GM20000 (cell line): ENCODE results near the gene BNIPL.

Source experiments
- DNase-seq: peaks from one replicate; pipeline ENCODE4 v3.0.0; 2012; ENCODE audit warnings: low spot score
- TF ChIP-seq, protein P1 (sequence below): IDR thresholded peaks from 2 replicates; pipeline ENCODE4 v1.5.1; 2012; ENCODE audit warnings: mild to moderate bottlenecking, control low read depth; ENCODE audit errors: extremely low read depth, missing control alignments

Gene BNIPL

DNA sequence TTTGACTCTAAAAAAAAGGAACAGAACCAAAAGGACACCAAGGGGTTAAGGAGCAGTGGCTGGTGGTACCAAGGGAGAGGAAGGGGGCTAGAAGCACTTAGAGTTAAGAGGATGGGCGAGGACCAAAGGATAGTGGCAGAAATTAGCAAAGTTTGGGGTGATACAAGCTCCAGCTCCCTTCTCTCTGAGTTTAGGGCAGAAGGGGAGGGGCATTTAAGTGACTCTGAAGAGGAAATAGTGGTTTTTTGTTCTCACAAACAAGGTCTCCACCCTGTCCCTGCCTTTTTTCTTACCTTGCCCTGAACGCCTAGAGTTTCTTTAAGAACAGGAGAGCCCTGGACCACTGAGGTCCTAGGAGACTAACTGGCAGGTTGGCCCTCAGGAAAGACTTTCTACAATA lies 19.8 kb downstream of the BNIPL start:
- TF ChIP-seq, protein P1, sequence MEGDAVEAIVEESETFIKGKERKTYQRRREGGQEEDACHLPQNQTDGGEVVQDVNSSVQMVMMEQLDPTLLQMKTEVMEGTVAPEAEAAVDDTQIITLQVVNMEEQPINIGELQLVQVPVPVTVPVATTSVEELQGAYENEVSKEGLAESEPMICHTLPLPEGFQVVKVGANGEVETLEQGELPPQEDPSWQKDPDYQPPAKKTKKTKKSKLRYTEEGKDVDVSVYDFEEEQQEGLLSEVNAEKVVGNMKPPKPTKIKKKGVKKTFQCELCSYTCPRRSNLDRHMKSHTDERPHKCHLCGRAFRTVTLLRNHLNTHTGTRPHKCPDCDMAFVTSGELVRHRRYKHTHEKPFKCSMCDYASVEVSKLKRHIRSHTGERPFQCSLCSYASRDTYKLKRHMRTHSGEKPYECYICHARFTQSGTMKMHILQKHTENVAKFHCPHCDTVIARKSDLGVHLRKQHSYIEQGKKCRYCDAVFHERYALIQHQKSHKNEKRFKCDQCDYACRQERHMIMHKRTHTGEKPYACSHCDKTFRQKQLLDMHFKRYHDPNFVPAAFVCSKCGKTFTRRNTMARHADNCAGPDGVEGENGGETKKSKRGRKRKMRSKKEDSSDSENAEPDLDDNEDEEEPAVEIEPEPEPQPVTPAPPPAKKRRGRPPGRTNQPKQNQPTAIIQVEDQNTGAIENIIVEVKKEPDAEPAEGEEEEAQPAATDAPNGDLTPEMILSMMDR = no peak
- peak; percentile 40 for DNase-seq

DNA sequence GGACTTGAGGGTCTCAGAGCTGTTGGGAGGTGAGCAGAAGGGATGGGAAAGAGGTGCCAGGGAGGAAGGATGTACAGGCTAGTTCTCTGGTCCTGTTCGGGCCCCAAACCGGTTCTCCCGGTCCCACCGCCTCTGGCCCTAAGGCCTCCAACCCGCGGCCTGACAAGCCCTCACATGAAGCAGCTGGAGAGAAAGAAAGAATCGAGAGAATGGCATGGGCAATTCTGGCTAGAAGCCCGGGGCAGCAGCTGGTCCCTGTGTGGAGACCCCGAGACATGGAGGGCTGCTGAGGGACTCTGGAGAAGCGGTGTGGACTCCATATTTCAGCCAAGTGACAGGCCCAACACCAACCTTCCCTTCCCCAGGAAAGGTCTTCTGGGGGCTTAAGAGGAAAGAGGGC lies 22.3 kb downstream of the BNIPL start:
- DNase-seq = no peak
- TF ChIP-seq, protein P1 = no peak

DNA sequence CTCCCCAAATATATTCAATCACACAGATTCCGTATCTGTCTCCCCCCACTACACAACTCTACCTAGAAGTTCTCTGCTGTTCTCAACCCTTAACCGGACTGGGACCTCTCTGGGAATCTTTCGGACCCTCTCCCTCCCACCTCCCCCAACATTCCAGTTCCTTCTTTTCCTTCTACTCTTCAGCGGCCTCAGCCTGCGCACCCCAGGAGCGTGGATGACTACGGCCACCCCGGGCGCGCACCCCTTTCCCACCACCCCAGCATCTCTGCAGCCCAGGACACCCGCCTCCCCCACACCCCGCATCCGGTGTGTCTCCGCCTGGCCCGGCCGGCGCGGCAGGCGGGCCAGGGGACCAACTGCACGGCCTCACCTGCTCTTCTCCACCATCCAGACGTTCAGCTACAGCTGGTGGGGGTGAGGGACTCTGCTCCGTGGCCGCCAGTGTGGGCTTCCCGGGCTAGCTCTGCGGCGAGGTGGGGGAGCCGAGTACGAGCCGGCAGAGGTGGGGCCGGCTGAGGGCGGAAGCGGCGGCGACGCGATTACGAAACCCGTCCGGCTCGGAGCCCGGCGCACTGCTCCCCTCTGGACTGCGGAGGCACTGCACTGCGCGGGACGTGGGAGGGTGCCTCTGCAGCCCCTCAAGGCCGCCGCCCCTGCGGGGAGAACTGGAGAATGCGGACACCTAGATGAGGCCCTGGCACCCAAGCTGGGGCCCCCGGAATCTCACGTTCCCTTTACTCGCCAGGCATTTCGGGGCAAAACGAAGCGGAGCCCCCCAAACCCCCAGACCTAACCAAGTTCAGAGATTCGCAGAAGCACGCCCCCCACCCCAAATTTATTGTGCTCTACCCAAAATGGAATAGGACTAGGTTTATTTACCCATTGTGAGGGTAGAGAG lies 23.0 kb downstream of the BNIPL start, which contains the start of gene CDC42SE1:
CDC42SE1 (minus strand) TSS at position 514 of the 898 bp plus-strand sequence. CDS start 3,892 bp downstream, outside the sequence.
- DNase-seq = peak; percentile 92
- TF ChIP-seq, protein P1 = peak; percentile 73

DNA sequence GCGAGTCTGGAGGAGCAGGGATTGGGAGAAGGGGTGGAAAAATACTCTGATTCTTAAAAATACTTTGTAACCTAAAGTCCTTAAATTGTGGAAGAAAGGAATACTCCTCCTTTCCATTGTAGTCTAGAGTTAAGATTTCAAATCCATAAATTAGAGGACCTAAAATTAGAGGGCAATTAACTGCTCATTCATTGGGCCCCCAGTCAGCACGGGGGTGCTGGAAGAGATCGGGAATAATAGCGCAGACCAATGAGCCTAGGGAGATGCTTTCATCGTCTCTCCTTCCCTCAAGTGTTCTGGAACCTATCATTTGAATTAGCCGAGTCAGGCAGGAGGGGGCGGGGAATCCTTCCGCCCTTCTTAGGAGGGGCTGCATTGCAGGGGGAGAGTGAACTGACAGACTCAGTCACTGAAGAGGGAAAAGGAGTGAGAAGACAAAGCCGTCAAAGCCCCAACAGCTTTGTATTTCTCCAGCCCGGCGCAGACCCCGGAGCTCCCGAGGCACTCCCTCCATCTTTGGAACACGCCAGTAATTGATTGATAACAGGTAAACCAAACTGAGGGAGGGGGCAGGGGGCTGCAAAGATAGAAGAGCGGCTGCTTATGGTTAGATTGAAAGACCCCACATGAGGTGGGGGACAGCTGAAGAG lies 23.7 kb downstream of the BNIPL start, which contains the start of gene MLLT11:
MLLT11 (plus strand) TSS at position 391 of the 650 bp plus-strand sequence. CDS start 6,828 bp downstream, outside the sequence.
- TF ChIP-seq, protein P1 = no peak
- peak; percentile 36 for DNase-seq

DNA sequence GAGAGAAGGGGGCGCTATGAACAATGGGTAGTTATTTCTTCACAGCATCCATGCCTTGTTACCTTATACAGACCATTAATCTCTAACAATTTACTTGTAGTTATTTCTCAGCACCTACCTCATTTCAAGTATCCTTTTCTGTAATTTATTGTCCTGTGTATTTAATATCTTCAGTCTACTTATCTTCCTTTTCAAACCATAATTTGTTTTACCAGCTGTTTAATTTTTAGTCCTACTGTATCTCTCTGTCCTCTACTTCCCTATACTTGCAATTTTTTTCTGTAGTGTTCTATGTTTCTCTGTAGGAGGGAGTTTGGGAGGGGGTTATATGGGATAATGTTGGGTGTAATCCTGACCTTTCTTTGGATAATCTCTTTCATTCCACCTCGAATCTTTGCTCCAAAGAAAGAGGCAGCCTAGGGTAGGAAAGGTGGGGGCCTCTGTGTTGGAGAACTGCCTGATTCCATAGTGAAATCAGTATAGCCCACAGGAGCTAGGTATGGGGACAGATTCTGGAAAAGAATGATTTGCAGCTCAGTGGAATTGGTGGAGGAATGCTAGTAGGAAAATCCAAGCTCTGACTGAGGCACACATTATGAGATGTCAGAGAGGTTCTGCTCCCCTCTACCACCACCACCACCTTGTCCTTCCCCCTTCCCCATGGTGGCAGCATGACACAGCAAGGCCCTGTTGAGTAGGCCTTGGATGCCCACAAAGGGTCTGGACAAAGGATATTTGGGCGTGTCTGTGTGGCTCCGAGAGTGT lies 24.5 kb downstream of the BNIPL start:
- no peak for DNase-seq

DNA sequence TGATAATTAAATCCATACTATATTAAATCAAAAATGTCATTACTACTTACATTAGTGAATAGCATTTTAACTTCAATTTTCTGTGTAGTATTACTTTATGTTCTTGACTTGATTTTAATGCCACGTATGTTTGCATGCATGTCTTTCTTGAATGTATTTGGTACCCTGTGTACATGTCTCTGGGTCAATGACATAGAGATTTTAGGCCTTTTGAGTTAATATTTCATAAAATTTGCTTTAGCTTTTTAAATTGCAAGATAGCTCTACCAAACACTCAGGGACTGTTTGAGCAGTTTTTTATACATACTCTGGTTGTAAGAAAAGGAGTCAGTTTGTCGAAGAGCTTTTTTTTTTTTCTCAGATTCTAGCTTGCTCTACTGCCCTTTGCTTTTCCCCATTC lies 25.3 kb downstream of the BNIPL start:
- no peak for DNase-seq
- TF ChIP-seq, protein P1 = no peak

More for the DNA sequence above, 24.5 kb downstream of the BNIPL start:
- TF ChIP-seq, protein P1 = no peak
